ENCODE measurements around the gene TMPRSS9. TPM values are rescaled to one million over a fixed set of nuclear protein-coding genes. Genes with fewer than 3 reads are reported as not detected.
A peak's percentile ranks its signal among the peaks of the same experiment; 100 is the strongest.

Gene TMPRSS9
- total and polyA plus RNA-seq, 11 donors = 0.09 to 0.19 TPM; not detected in 9

GRCh38 chr19:2315121-2315817, 44.8 kb upstream of the TMPRSS9 start:
- peaks cover 3 to 36% (median 19%) of the 10 kb centered on the region in 9 donors for H3K27me3 ChIP-seq
- no peak overlapping the region for H3K4me3 ChIP-seq
- ATAC-seq = no peak
- peaks cover 0 to 12% (median 2%) of the 10 kb centered on the region in 12 donors for H3K9me3 ChIP-seq
- peaks cover 0 to 14% (median 7%) of the 10 kb centered on the region in 12 donors for H3K4me1 ChIP-seq
- DNase-seq = no peak
- WGBS, 4 donors = 84 to 88% (median 86%) methylated on average over 7 of the region's 7 CpGs
- no peaks in the 10 kb centered on the region for H3K36me3 ChIP-seq
- TF ChIP-seq CTCF (IDR thresholded peaks at IDR 0.05) (no peak), POLR2A (IDR thresholded peaks at IDR 0.05) (no peak)
- H3K27ac ChIP-seq = peak overlapping the region in 1 of 12 donors; percentile 70
- intact Hi-C loops (cut with DNase I) = loop anchor here (2.0 to 10.0 kb wide), 8 partner anchors 38 to 390 kb away; partner anchors contain the start of genes PLEKHJ1 (in 4 of the 10), SF3A2 (in 4 of the 10) and AP3D1 (in 1 of the 10)

GRCh38 chr19:2315818-2316353, 44.2 kb upstream of the TMPRSS9 start:
- peaks cover 0 to 12% (median 2%) of the 10 kb centered on the region in 12 donors for H3K9me3 ChIP-seq
- H3K27me3 ChIP-seq = peaks cover 3 to 30% (median 13%) of the 10 kb centered on the region in 9 donors
- peaks cover 0 to 14% (median 7%) of the 10 kb centered on the region in 12 donors for H3K4me1 ChIP-seq
- no peak overlapping the region for H3K4me3 ChIP-seq
- H3K36me3 ChIP-seq = no peaks in the 10 kb centered on the region
- ATAC-seq (peak; percentile 92 to 94 (median 94)), DNase-seq (peak; percentile 73 to 89 (median 77))
- intact Hi-C loops (cut with DNase I) = loop anchor here (1.0 to 10.0 kb wide), 12 partner anchors 39 to 391 kb away; partner anchors contain the start of genes PLEKHJ1 (in 6 of the 10), SF3A2 (in 6 of the 10) and AP3D1 (in 1 of the 10)
- 18 to 29% (median 24%) methylated on average over 17 to 22 of the region's 22 CpGs for WGBS, 4 donors
- peak overlapping the region in 1 of 12 donors; percentile 70 for H3K27ac ChIP-seq
- TF ChIP-seq POLR2A (IDR thresholded peaks at IDR 0.05) = no peak
- peak; percentile 52 to 74 (median 61) for TF ChIP-seq CTCF (IDR thresholded peaks at IDR 0.05)

GRCh38 chr19:2317300-2317699, 42.8 kb upstream of the TMPRSS9 start:
- Histone ChIP-seq H3K4me3 (no peak overlapping the region), H3K27me3 (peaks cover 3 to 16% (median 9%) of the 10 kb centered on the region in 9 donors), H3K27ac (no peak overlapping the region), H3K9me3 (peaks cover 0 to 12% (median 2%) of the 10 kb centered on the region in 12 donors), H3K36me3 (peaks cover 0 to 13% (median 4%) of the 10 kb centered on the region in 9 donors), H3K4me1 (peaks cover 0 to 14% (median 7%) of the 10 kb centered on the region in 12 donors)
- no peak for TF ChIP-seq POLR2A (IDR thresholded peaks at IDR 0.05)
- TF ChIP-seq CTCF (IDR thresholded peaks at IDR 0.05) = no peak
- intact Hi-C loops (cut with DNase I) = loop anchor here in 9 of 10 donors (2.0 to 10.0 kb wide), 8 partner anchors 40 to 392 kb away; partner anchors contain the start of genes PLEKHJ1 (in 4 of the 9), SF3A2 (in 4 of the 9) and AP3D1 (in 1 of the 9)
- no peak for ATAC-seq
- WGBS, 4 donors = 91 to 95% (median 94%) methylated on average over 10 to 13 of the region's 13 CpGs
- DNase-seq = no peak

GRCh38 chr19:2317756-2318155, 42.3 kb upstream of the TMPRSS9 start:
- H3K27me3 ChIP-seq = peaks cover 0 to 11% (median 5%) of the 10 kb centered on the region in 9 donors
- TF ChIP-seq CTCF (IDR thresholded peaks at IDR 0.05) (no peak), POLR2A (IDR thresholded peaks at IDR 0.05) (no peak)
- H3K27ac ChIP-seq = no peak overlapping the region
- H3K9me3 ChIP-seq = peaks cover 0 to 12% (median 2%) of the 10 kb centered on the region in 12 donors
- DNase-seq (no peak), ATAC-seq (no peak)
- H3K4me1 ChIP-seq = peaks cover 0 to 14% (median 7%) of the 10 kb centered on the region in 12 donors
- intact Hi-C loops (cut with DNase I) = loop anchor here in 9 of 10 donors (2.0 to 10.0 kb wide), 8 partner anchors 40 to 393 kb away; partner anchors contain the start of genes PLEKHJ1 (in 4 of the 9), SF3A2 (in 4 of the 9) and AP3D1 (in 1 of the 9)
- 87 to 91% (median 88%) methylated on average over 24 to 25 of the region's 25 CpGs for WGBS, 4 donors
- H3K4me3 ChIP-seq = no peak overlapping the region
- H3K36me3 ChIP-seq = peaks cover 0 to 17% (median 4%) of the 10 kb centered on the region in 9 donors

Data from heart left ventricle (tissue), 16 donors.